OCI-LY7 (cell line): ENCODE measurements around the gene MN1.

ENCODE experiments used
- EZH2phosphoT487 ChIP-seq: fragments of 200-600 bp; sonication (generic); IDR thresholded peaks from 2 replicates; pipeline ENCODE4 v1.6.1; 2018; ENCODE audit warnings: low read depth, borderline replicate concordance, mild to moderate bottlenecking, mixed run types, antibody characterized with exemption, low read length, moderate library complexity, mixed read lengths
- TF ChIP-seq, protein P1 (sequence below): fragments of 200-600 bp; sonication (generic); conservative IDR thresholded peaks from 2 replicates; pipeline ENCODE4 v1.5.1; 2014; ENCODE audit warnings: mild to moderate bottlenecking, antibody characterized with exemption, low read length, moderate library complexity, mixed read lengths

DNA sequence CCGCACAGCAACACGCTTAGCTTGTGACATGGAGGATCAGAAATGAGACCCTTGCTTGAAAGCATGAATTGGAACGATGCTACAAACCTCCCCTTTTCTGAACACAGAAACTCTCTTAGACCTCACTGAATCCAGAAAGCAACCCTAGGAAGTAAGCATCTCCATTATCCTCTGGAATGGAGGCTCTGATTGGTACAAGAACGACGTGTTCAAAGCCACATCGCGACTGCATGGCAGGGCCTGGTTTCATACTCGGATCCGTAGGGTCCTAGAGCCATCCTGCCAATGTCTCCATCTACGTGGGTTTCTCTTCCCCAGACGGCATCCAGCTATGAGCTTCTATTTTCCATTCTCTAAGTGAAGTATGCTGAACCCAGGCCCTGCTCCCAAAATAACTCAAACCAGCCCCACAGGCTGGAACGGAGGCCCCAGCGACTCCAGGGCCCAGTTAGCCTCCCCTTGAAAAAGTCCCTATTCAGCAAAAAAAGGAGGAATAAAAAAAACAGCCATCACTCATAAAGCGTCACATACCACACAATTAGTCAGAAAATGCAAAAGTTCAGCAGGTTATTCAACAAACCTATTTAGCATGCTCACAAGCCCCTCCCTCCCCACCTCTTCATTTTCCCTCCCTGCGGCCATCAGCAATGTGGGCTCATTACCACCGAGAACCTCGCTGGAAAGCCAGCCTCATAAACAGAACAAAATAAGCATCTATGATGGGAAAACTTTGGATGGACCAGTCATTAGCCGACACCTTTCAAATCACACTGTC is 7.1 kb upstream of the MN1 start:
- TF ChIP-seq EZH2phosphoT487: no peak
- TF ChIP-seq, protein P1, sequence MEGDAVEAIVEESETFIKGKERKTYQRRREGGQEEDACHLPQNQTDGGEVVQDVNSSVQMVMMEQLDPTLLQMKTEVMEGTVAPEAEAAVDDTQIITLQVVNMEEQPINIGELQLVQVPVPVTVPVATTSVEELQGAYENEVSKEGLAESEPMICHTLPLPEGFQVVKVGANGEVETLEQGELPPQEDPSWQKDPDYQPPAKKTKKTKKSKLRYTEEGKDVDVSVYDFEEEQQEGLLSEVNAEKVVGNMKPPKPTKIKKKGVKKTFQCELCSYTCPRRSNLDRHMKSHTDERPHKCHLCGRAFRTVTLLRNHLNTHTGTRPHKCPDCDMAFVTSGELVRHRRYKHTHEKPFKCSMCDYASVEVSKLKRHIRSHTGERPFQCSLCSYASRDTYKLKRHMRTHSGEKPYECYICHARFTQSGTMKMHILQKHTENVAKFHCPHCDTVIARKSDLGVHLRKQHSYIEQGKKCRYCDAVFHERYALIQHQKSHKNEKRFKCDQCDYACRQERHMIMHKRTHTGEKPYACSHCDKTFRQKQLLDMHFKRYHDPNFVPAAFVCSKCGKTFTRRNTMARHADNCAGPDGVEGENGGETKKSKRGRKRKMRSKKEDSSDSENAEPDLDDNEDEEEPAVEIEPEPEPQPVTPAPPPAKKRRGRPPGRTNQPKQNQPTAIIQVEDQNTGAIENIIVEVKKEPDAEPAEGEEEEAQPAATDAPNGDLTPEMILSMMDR: no peak
